Esophagus muscularis mucosa (tissue), 4 donors: ENCODE measurements around the gene SUPT3H. TPM values are rescaled to one million over a fixed set of nuclear protein-coding genes. Genes with fewer than 3 reads are reported as not detected.

Experiments
- DNase-seq: peaks from one replicate; pipeline ENCODE4 v3.0.0-alpha.2; 2017; ENCODE audit errors: extremely low spot score
- H3K27ac ChIP-seq, 4 donors: fragments of 200-600 bp; sonication (generic); replicated peaks in 1 of 4; 1 replicate in 3 of 4; 2 replicates in 1 of 4; pipeline ENCODE4 v1.5.1; 2016 to 2019; ENCODE audit warnings: mild to moderate bottlenecking in 1 of 4
- H3K27me3 ChIP-seq, 4 donors: fragments of 200-600 bp; sonication (generic); one replicate each; pipeline versions ENCODE4 v1.5.1 to v1.6.0; 2016 to 2019
- H3K36me3 ChIP-seq, 4 donors: fragments of 200-600 bp; sonication (generic); one replicate each; pipeline ENCODE4 v1.5.1; 2016 to 2019
- H3K4me1 ChIP-seq, 4 donors: fragments of 200-600 bp; sonication (generic); one replicate each; pipeline ENCODE4 v1.5.1; 2016 to 2019
- H3K4me3 ChIP-seq, 4 donors: fragments of 200-600 bp; sonication (generic); 1 replicate in 2 of 4; 2 replicates in 2 of 4; pipeline ENCODE4 v1.5.1; 2016 to 2019; ENCODE audit warnings: mild to moderate bottlenecking in 4 of 4, moderate library complexity in 1 of 4
- H3K9me3 ChIP-seq, 4 donors: fragments of 200-600 bp; sonication (generic); 1 replicate in 3 of 4; 2 replicates in 1 of 4; pipeline ENCODE4 v1.5.1; 2016 to 2019
- CTCF ChIP-seq, 3 experiments: fragments of 200-600 bp in 2 of 3; fragments of 450-650 bp in 1 of 3; sonication (generic) in 2 of 3; IDR thresholded peaks; one replicate each; pipeline ENCODE4 v1.5.1; 2017 to 2019; ENCODE audit warnings: antibody characterized with exemption in 3 of 3, mild to moderate bottlenecking in 2 of 3, moderate library complexity in 1 of 3
- EP300 ChIP-seq: sonication (generic); formaldehyde crosslinking; IDR thresholded peaks from one replicate; pipeline ENCODE4 v1.6.1; 2017; ENCODE audit warnings: antibody characterized with exemption
- POLR2A ChIP-seq: fragments of 450-650 bp; IDR thresholded peaks from one replicate; pipeline ENCODE4 v1.6.1; 2017; ENCODE audit warnings: antibody characterized with exemption, moderate library complexity, mild to moderate bottlenecking, low read depth
- POLR2AphosphoS5 ChIP-seq, 2 donors: sonication (generic); formaldehyde crosslinking; IDR thresholded peaks; one replicate each; pipeline ENCODE4 v1.6.1; 2017; ENCODE audit warnings: antibody characterized with exemption in 2 of 2
- WGBS: methylation state at CpG from one replicate; pipeline ENCODE4 v1.1.5; 2018; 5-methylcytosine and 5-hydroxymethylcytosine counted together
- intact Hi-C: fragments of 100-400 bp; cut with DNase I; formaldehyde crosslinking; loops from one replicate; pipeline ENCODE4 v1.15.1; 2023
- total RNA-seq, 4 donors: library from RNA; depleted of rRNA; stranded (reverse); fragments of >200 nt; gene quantifications; one replicate each; pipeline versions ENCODE4 v1.1.0 to v1.2.1, GENCODE V29; 2016

SUPT3H gene
- total RNA-seq, 4 donors from 2014 or later = 5.1 to 13.3 (median 9.9) TPM

GRCh38 chr6:45415788-45416518 lies 38.2 kb upstream of the SUPT3H start:
- Histone ChIP-seq H3K36me3 (no peaks in the 10 kb centered on the region), H3K4me1 (peaks cover 10 to 18% (median 16%) of the 10 kb centered on the region in 4 donors), H3K4me3 (no peak overlapping the region), H3K9me3 (no peaks in the 10 kb centered on the region), H3K27me3 (peaks cover 7 to 71% (median 22%) of the 10 kb centered on the region in 4 donors), H3K27ac (no peak overlapping the region)
- intact Hi-C loops = no loop called here
- no peak for DNase-seq
- WGBS = 75% methylated on average over 3 of the region's 3 CpGs
- TF ChIP-seq POLR2AphosphoS5 (IDR thresholded peaks at IDR 0.05) (no peak), CTCF (IDR thresholded peaks at IDR 0.05) (no peak), EP300 (no peak), POLR2A (no peak)

GRCh38 chr6:45415315-45415714 lies 37.6 kb upstream of the SUPT3H start:
- no peak overlapping the region for H3K4me3 ChIP-seq
- 20% methylated on average over 1 of the region's 2 CpGs for WGBS
- TF ChIP-seq POLR2A (no peak), CTCF (IDR thresholded peaks at IDR 0.05) (no peak)
- H3K27me3 ChIP-seq = peaks cover 4 to 70% (median 15%) of the 10 kb centered on the region in 4 donors
- H3K36me3 ChIP-seq = no peaks in the 10 kb centered on the region
- DNase-seq = no peak
- intact Hi-C loops = no loop called here
- no peak overlapping the region for H3K27ac ChIP-seq
- no peaks in the 10 kb centered on the region for H3K9me3 ChIP-seq
- H3K4me1 ChIP-seq = peaks cover 4 to 12% (median 11%) of the 10 kb centered on the region in 4 donors

GRCh38 chr6:45411959-45412358 lies 34.2 kb upstream of the SUPT3H start:
- 84% methylated on average over 5 of the region's 5 CpGs for WGBS
- H3K27ac ChIP-seq = no peak overlapping the region
- intact Hi-C loops = no loop called here
- no peak for DNase-seq
- H3K27me3 ChIP-seq = peaks cover 0 to 37% (median 0%) of the 10 kb centered on the region in 4 donors
- H3K9me3 ChIP-seq = no peaks in the 10 kb centered on the region
- no peaks in the 10 kb centered on the region for H3K4me1 ChIP-seq
- H3K36me3 ChIP-seq = no peaks in the 10 kb centered on the region
- TF ChIP-seq POLR2AphosphoS5 (IDR thresholded peaks at IDR 0.05) (no peak), CTCF (IDR thresholded peaks at IDR 0.05) (no peak), EP300 (no peak), POLR2A (no peak)
- H3K4me3 ChIP-seq = no peak overlapping the region

- Histone ChIP-seq H3K4me3 (no peak overlapping the region), H3K36me3 (no peaks in the 10 kb centered on the region), H3K27ac (no peak overlapping the region), H3K4me1 (no peaks in the 10 kb centered on the region), H3K9me3 (no peaks in the 10 kb centered on the region), H3K27me3 (peaks cover 0 to 27% (median 0%) of the 10 kb centered on the region in 4 donors)
- TF ChIP-seq POLR2A (no peak), CTCF (IDR thresholded peaks at IDR 0.05) (no peak)
- DNase-seq = no peak
- intact Hi-C loops = no loop called here
- 80% methylated on average over 2 of the region's 2 CpGs for whole genome bisulfite sequencing
Measured at GRCh38 chr6:45400021-45400420, 22.3 kb upstream of the SUPT3H start.
